HG02840 (cell line): Measurements from ENCODE around the gene ITGB7.

Experiments
- ATAC-seq: cut with Tn5 transposase; IDR thresholded peaks from one replicate; pipeline ENCODE4 v1.9.1; 2021; ENCODE audit warnings: mild to moderate bottlenecking, moderate library complexity, moderate number of reproducible peaks; ENCODE audit not compliant: unreplicated experiment, low FRiP score

Gene ITGB7

DNA sequence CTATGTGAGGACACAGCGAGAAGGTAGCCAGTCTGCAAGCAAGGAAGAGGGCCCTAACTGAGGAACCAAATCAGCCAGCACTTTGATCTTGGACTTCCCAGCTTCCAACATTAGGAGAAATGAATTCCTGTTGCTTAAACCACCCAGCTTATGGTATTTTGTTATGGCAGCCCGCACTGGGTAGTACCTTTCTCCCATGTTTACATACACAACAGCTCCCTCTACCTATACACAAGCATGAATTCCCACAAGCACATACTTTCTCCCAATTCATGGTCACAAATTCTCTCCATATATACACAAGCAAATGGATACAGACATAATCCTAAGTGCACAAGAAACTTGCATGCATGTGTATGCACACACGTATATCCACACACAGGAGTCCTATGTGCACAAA lies 7.4 kb downstream of the ITGB7 start:
- ATAC-seq = no peak

GRCh38 chr12:53198486-53199110 lies 8.5 kb downstream of the ITGB7 start:
- ATAC-seq = no peak

DNA sequence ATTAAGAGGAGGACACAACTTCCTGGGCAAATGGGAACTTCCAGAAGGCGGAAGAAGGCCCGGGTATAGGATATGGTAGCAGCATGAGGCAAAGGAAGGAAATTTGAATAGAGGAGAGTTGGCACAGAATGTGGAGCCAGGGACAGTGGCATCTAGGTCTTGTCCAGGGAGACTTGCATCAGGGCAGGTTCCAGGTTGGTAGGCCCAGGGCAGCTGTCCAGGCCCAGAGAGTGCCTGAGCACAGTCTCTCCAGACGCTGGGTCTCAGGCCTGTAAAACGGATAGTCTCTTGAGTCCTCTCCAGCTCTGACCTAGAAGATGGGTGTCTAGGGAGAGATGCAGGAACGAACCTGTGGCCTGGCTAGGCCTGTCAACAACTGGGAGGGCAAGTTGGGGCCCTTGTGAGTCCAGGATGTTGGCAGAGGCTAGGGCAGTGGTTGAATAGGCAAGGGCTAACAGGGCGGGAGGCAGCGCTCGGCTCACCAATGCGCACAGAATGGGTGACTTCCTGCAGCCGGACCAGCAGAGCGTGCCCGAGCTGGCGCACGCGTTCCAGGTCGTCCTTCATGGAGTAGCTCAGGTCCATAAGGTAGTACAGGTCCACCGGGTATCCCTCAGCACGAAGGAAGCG lies 9.9 kb downstream of the ITGB7 start:
- no peak for ATAC-seq

DNA sequence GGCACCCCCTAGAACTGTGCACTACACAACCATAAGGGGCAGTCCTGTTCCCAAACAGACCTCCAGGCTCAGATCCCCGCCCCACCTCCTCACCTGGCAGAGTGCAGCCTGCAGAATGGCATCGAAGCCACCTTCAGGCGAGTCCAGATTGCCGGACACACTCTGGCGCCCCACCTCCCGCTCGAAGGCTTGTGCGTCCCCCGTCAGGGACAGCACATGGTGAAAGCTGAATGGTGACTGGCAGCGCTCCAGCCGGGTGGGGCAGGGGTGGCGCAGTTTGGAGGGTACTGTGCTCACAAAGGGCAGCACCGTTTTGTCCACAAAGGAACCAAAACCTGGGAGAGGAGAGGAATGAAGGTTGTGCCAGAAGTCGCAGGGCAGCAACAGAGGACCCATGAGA lies 10.6 kb downstream of the ITGB7 start:
- no peak for ATAC-seq

DNA sequence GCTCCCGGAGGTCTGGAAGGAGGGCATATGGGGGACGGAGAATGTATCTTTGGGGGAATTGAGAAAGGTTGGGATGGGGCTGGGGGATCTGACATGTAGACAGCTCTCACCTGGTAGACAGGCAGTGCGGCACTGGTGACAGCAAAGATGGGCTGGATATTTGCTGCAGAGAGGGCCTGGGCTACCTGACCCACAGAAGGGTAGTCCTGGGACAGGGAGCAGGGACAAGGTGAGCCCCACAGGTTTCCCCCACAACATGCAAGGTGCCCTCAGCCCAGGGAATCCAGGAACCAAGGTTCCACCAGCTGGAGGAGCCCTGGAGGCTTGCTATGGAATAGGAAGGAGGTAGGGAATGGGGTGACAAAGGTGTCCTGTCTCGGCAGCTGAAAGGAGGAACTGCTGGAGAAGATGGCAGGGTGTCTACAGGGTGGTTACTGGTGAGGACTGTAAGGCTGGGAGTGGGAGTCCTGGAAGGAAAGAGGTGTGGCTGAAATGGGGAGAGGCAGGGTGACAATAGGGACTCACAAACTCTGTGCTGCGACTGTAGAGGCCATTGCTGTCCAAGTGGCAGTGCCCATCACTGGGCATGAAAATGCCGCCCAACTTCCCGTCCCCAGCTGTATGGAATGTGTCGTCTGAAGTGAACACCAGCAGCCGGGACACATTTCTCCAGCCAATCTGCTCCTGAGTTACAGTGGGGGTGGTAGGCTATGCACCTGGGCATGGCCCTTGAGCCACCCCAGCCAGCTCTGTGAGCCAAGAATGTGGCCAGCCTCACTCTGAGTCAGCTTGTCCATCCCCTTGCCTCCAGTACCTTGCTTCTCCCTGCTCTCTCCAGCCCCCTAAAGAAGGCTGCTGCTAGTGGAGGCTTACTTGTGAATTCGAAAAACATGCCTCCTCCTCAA lies 11.3 kb downstream of the ITGB7 start:
- no peak for ATAC-seq

DNA sequence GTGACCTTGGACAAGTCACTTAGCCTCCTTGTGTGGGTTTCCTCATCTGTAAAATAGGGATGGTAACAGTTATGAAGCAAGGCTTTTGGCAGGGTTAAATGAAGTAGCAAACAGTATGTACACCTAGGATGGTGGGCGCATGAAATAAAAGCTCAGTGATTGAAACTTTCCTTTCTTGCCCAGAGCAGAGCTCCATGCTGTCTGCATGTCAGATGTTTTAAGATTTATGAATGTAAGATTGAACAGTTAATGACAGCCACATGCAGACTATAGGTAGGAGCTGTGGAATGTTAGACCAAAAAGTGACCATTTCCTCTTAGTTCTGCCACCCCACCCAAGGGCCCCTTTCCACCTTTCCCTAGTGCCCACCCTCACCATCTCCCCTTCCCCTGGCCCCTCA lies 12.1 kb downstream of the ITGB7 start:
- no peak for ATAC-seq

DNA sequence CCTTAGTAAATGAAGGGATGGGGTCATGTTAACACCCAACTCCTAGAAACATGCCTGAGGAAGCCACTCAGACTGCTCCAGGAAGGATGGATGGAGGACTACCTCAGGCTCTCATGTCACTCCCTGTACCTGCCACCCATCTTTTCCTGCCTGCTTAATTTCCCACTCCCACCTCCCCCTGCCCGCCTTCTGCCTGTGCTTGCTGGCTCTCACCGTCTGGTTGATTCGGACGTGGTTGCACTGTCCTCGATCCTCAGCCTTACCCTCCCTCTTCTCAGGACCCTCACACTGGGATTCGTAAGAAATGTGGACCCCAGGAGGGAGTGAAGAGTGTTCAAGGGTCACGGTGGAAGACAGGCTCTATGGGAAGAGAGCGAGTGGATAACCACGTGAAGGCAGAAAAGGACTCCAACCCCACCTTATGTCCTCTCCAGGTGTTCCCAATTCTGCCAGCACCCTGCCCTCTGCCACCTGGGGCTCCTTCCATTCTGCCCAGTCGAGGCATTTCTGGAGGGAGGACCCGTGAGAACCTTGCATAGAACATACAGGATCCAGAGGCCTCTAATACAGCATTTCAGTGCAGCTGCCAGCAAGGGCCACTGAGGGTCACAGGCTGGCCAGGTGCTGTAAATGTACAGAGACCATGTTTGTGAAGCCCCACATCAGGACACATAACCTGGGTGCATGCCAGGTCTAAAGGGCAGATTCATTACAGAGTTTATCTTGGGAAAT lies 12.9 kb downstream of the ITGB7 start:
- no peak for ATAC-seq

DNA sequence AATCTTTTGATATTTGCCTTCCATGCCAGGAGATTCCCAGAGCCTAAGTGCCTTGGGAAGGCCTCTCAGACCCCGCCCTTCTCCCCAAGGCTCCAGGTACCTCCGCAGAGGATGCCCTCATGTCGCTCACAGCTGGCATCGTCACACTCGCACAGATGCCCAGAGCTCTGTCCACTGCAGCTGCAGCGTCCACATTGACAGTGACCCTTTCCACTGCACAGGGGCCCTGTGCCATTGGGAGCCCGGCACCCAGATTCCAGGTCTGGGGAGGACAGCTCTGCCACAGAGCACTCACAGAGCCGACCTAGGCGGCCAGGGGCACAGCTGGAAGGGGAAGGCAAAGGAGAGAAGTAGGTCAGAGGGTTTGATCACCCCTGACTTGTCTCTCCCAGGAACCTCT lies 14.0 kb downstream of the ITGB7 start:
- ATAC-seq = no peak

- ATAC-seq = no peak
Observed at GRCh38 chr12:53192531-53193021, 14.5 kb downstream of the ITGB7 start.

- ATAC-seq = no peak
Observed at GRCh38 chr12:53191885-53192530, 15.0 kb downstream of the ITGB7 start.

- no peak for ATAC-seq
Observed at GRCh38 chr12:53191096-53191884, 15.8 kb downstream of the ITGB7 start.

DNA sequence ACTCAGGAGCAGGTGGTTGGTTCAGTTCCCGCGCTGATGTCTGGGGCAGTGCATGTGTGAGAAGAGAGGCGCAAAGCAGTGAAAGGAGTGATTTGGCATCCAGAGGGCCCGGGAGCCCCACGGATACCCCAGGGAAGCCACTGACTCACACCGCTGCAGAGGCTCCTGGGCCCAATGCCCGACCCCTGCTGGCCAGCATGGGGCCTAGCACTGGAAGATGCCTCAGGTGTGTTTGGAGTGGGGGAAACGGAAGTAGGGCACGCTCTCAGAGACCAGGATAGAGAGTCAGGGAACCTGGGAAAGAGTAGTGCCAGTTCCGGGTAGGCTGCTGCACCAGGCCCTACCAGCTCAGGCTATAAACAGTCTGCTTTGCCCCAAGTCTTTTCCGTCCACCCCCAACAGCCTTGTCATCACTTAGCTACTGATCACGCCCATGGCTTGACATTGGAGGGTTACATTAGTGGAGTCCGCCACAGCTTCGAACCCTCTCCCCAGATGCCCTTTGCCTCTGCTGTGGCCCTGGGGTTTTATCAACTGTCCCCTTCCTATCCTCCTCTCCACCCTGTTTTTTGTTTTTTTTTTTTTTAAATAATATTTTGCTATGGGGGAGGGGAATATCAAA lies 16.8 kb downstream of the ITGB7 start:
- ATAC-seq = no peak

DNA sequence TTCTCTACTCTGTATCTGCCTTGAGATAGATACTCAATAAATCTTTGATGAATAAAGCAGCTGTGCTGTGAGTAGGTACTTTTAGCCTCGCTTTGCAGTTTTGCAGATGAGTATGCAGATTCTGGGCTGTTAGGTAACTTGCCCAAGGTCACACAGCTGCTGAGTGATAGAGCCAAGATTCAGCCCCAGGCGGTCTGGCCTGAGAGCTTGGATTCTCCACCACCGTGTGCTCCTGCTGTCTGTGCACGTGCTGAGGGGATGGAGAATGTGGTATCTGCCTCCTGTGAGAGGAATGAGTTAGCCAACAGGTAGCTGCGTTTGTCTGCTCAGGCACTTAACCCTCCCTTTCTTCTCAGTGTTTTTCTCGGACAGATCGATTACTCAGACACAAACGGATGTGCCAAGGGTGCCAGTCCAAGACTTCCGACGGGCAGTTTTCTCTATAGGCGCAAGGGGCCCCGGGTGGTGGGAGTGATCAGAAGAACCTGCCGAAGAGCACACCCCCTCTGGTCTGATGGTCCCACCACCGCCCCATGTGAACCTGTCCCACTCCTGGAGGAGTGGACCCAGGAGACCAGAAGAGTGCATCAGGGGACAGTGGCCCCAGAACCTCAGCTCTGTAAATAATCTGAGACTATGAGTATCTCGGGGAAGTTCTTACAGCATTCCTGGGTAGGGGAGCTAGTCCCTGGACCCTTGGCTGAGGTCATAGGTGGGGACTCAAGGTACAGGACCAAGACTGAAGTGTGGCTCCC lies 19.7 kb downstream of the ITGB7 start:
- ATAC-seq = no peak

- no peak for ATAC-seq
Observed at GRCh38 chr12:53186745-53187144, 20.3 kb downstream of the ITGB7 start.

- ATAC-seq = no peak
Observed at GRCh38 chr12:53185582-53186153, 21.4 kb downstream of the ITGB7 start.

GRCh38 chr12:53184828-53185227 lies 22.2 kb downstream of the ITGB7 start:
- ATAC-seq = no peak

- ATAC-seq = no peak
Observed at GRCh38 chr12:53182903-53183302, 24.1 kb downstream of the ITGB7 start.

GRCh38 chr12:53181935-53182334 lies 25.1 kb downstream of the ITGB7 start:
- no peak for ATAC-seq
